ENCODE results near the gene C11orf68.
"Not testable (repeated sequence)": the region's sequence is repeated elsewhere in the genome, so short reads cannot be mapped to it uniquely, and the experiment has no call there.

Gene C11orf68

GRCh38 chr11:65915101-65915820 is 3.6 kb downstream of the C11orf68 start:
- DNase-seq (ENCODE audit: low read depth in 2 of 2): no peak

DNA sequence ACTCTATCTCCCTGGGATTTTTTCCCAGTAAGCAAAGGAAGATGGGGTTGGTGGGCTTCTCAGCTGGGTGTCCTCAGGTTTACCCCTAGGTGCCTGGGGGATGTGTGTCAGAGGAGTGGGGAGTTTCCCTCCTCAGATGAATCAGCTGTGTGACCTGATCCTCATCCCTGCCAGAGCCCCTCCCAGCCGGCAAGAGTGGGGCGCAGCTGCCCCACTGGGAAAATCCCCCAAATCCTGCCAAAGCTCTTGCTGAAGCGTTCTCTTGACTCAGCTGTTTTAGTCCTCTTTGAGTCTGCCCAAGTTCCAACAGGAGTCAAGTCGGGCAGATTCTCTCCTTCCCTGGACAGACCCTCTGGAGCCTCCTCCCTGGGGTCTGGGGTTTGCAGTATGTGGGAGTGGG is 6.0 kb downstream of the C11orf68 start:
- DNase-seq (ENCODE audit: low read depth in 2 of 2): no peak

GRCh38 chr11:65911682-65912568 is 6.9 kb downstream of the C11orf68 start:
- DNase-seq (ENCODE audit: low read depth in 2 of 2): no peak

DNA sequence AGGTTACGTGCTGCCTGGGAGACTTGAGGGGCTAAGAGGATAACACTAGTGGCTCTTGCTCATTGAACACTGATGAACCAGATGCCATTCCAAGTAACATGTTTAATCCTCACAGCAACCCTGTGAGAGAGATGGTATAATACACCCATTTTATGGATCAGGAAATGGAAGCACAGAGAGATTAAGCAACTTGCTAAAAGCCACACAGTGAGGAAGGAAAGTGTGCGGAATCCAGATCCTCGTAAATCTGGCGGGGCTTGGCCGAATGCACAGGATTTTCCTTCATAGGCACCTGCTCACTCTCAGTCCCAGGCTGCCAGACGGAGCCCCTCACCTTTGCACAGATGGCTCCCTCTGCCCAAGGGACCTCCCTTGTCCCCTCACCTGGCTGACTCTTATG is 11.0 kb downstream of the C11orf68 start:
- DNase-seq (ENCODE audit: low read depth in 2 of 2): no peak

DNA sequence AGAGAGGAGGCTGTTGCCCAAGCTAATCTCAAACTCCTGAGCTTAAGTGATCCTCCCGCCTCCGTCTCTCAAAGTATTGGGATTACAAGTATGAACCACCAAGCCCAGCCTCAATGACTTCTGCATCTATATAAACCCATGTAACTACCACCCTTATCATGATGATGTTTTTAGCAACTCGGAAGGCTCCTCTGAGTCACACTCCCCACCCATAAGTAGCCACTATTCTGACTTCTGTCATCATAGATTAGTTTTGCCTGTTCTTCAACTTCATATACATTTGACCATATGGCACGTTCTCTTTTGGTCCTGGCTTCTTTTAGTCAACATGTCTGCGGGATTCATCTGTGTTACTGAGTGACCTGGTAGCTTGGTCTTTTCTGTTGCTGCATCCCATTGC is 12.3 kb downstream of the C11orf68 start:
- no peak for DNase-seq (ENCODE audit: low read depth in 2 of 2)

DNA sequence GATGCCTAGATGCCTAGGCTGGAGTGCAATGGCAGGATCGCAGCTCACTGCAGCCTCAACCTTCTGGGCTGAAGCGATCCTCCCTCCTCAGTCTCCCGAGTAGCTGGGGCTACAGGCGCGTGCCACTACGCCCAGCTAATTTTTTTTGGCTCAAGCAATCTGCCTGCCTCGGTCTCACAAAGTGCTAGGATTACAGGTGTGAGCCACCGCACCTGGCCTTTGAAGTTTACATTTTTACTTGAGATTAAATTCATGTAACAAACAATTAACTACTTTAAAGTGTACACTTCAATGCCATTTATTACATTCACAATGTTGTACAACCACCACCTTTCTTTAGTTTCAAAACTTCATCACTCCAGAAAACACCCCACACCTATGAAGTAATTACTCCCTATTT is 15.1 kb downstream of the C11orf68 start:
- DNase-seq (ENCODE audit: low read depth in 2 of 2): no peak

DNA sequence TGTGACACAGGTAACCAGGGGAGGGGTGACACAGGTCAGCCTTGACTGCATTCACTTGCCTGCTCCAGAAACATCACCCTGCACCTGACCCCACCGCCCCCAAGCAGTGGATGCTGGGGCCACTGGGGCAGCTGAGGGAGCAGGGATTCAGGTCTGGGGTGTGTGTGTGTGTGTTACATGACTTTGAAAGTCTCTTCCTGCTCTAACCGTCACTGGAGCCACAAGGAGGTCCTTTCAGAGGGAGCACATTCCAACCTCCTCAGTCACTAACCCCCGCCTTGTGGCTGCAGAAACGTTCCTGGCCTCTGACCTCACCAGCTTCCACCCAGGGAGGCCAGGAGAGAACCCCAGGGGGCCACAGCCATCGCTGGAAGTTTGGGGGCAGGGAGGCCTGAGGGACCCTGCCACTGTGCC is 15.8 kb downstream of the C11orf68 start:
- DNase-seq (ENCODE audit: low read depth in 2 of 2): no peak

GRCh38 chr11:65900899-65901180 is 18.0 kb downstream of the C11orf68 start:
- DNase-seq (ENCODE audit: low read depth in 2 of 2): no peak

GRCh38 chr11:65900125-65900898 is 18.6 kb downstream of the C11orf68 start, which contains the start of gene FOSL1:
FOSL1 (minus strand) TSS chr11:65900388; CDS start chr11:65900339, 49 bp downstream.
- DNase-seq (ENCODE audit: low read depth in 2 of 2): peak; percentile 92 to 97

DNA sequence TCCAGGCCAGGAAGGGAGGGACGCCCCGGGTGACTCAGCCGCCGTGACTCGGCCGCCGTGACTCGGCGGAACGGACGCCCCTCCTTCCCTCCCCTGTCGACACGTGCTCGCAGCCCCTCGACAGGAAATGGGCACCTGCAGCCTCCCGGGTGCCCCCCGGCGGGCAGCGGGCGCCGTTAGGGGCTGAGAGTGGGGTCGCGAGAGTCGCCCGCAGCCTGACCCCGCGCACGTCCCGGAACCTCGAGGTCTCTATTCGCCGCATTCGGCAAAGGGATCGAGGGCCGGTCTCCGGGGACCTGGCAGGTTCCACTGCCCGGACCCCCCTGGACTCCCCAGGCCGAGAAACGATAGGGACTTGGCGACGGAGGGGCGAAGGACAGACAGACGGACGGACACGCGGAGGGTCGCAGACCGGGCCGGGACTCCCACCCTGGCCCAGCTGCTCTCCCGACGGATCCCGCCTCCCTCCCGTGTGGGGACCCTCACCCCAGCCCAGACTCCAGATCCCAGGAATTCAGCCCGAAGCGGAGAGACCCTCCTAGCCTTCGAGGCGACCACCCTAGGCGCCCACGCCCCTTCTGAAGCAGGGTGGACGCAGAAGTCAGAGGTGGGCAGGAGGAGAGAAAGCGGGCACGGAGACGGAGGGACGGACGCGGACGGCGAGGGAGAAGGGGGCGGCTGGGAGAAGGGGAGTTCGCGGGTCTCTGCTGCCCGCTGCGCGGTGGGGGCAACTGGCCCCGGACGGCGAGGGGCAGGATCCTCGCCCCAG is 19.3 kb downstream of the C11orf68 start:
- DNase-seq (ENCODE audit: low read depth in 2 of 2): peak in 1 of 2 donors; percentile 72

GRCh38 chr11:65898656-65899355 is 20.1 kb downstream of the C11orf68 start:
- no peak for DNase-seq (ENCODE audit: low read depth in 2 of 2)

DNA sequence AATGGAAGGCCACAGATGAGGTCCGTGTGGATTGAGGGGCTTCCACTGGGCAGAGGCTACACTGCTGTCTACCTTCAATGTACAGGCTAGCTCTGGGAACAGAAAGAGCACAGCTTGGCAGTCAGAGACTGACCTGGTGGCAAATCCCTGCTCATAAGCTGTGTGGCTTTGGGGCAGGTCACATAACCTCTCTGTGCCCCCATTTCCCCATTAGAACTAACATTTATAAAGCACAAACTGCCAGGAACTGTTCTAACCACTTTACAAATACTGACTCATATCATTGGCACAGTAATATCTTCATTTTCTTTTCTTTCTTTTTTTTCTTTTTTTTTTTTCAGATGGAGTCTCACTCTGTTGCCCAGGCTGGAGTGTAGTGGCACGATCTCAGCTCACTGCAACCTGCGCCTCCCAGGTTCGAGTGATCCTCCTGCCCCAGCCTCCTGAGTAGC is 21.8 kb downstream of the C11orf68 start:
- DNase-seq (ENCODE audit: low read depth in 2 of 2): no peak

- no peak for DNase-seq (ENCODE audit: low read depth in 2 of 2)
Observed at GRCh38 chr11:65896034-65896999, 22.5 kb downstream of the C11orf68 start.

DNA sequence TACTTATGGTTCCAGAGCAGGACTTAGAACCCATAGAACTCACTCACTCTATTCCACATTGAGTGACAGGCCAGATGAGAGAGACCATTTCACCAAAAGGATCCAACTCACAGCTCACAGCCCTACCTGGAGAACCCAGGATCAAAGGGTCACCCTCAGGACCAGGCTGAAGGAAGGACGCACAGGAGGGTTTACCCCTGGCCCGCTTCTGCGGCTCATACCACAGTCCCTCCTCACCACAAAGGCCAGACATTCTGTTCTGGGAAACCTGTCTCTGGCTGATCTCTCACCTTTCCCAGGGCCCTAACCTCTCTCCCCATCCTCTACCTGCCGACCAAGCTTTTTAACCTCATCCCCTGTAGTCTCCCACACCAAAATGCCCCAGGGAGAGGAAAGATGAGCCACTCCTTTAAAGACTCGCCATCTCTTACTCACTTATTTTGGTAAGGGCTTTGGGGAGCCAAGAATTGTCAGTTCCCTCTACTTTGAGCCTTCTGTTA is 23.3 kb downstream of the C11orf68 start:
- no peak for DNase-seq (ENCODE audit: low read depth in 2 of 2)

GRCh38 chr11:65894034-65894591 is 24.7 kb downstream of the C11orf68 start:
- DNase-seq (ENCODE audit: low read depth in 2 of 2): no peak

DNA sequence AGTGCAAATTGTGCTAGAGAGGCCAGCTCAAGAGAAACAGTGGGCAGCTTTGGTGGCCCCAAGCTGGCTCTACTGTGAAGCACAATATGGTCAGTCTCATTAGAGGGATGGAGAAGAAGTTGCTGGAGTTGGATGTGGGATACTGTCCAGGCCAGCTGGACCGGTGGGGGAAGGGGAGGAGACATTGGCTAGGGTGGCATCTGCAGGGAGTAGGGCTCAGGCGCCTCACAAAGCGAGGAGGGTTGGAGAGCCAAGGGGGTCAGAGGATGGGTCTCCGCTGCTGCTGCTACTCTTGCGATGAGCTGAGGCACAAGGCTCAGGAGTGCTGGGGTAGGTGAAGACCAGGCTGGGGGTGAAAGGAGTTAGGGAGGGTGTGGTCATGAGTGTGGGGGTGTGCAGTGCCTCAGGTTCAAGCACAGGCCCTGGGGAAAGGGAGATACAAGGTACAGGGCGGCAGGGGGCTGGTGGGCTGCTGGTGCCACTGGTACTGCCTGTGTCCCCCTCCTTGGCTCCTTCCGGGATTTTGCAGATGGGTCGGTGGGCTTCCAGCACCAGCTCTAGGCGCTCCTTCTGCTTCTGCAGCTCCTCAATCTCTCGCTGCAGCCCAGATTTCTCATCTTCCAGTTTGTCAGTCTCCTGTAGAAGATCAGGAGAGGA is 26.1 kb downstream of the C11orf68 start:
- no peak for DNase-seq (ENCODE audit: low read depth in 2 of 2)

- not testable (repeated sequence) for DNase-seq (ENCODE audit: low read depth in 2 of 2)
Observed at GRCh38 chr11:65892137-65892540, 26.7 kb downstream of the C11orf68 start.

Measured in stimulated activated CD4-positive, alpha-beta T cell treated with anti-CD3 and anti-CD28 coated beads, Interleukin-15, amount 100 ng/mL, for 48 hours (primary cell).